ENCODE measurements around the gene NR4A2.
"Not testable (repeated sequence)": the region's sequence is repeated elsewhere in the genome, so short reads cannot be mapped to it uniquely, and the experiment has no call there.

The NR4A2 gene

GRCh38 chr2:156319811-156320485, 12.6 kb downstream of the NR4A2 start:
- Mint-ChIP-seq H3K36me3 (ENCODE audit: low read depth) (peaks cover 9% of the 10 kb centered on the region), H3K4me3 (peak overlapping the region; percentile 18), H3K27me3 (ENCODE audit: low read depth) (peaks cover 91% of the 10 kb centered on the region), H3K9me3 (no peaks in the 10 kb centered on the region), H3K4me1 (ENCODE audit: low read depth) (peaks cover 22% of the 10 kb centered on the region), H3K27ac (no peak overlapping the region)

- H3K9me3 Mint-ChIP-seq, result no peaks in the 10 kb centered on the region
- H3K4me3 Mint-ChIP-seq, result no peak overlapping the region
- no peak overlapping the region for H3K27ac Mint-ChIP-seq
- peaks cover 1% of the 10 kb centered on the region for H3K36me3 Mint-ChIP-seq (ENCODE audit: low read depth)
- H3K27me3 Mint-ChIP-seq (ENCODE audit: low read depth), result peaks cover 92% of the 10 kb centered on the region
- H3K4me1 Mint-ChIP-seq (ENCODE audit: low read depth), result peaks cover 15% of the 10 kb centered on the region
Measured at GRCh38 chr2:156317631-156318030, 14.9 kb downstream of the NR4A2 start.

GRCh38 chr2:156311976-156312375, 20.5 kb downstream of the NR4A2 start:
- no peaks in the 10 kb centered on the region for H3K36me3 Mint-ChIP-seq (ENCODE audit: low read depth)
- no peaks in the 10 kb centered on the region for H3K9me3 Mint-ChIP-seq
- no peak overlapping the region for H3K4me3 Mint-ChIP-seq
- peaks cover 2% of the 10 kb centered on the region for H3K4me1 Mint-ChIP-seq (ENCODE audit: low read depth)
- no peak overlapping the region for H3K27ac Mint-ChIP-seq
- H3K27me3 Mint-ChIP-seq (ENCODE audit: low read depth), result peaks cover 66% of the 10 kb centered on the region

- H3K27me3 Mint-ChIP-seq (ENCODE audit: low read depth), result peaks cover 64% of the 10 kb centered on the region
- no peak overlapping the region for H3K27ac Mint-ChIP-seq
- no peaks in the 10 kb centered on the region for H3K36me3 Mint-ChIP-seq (ENCODE audit: low read depth)
- peaks cover 2% of the 10 kb centered on the region for H3K4me1 Mint-ChIP-seq (ENCODE audit: low read depth)
- no peaks in the 10 kb centered on the region for H3K9me3 Mint-ChIP-seq
- no peak overlapping the region for H3K4me3 Mint-ChIP-seq
Measured at GRCh38 chr2:156310773-156311172, 21.7 kb downstream of the NR4A2 start.

GRCh38 chr2:156309917-156310316, 22.6 kb downstream of the NR4A2 start:
- H3K9me3 Mint-ChIP-seq, result no peaks in the 10 kb centered on the region
- H3K36me3 Mint-ChIP-seq (ENCODE audit: low read depth), result no peaks in the 10 kb centered on the region
- no peak overlapping the region for H3K27ac Mint-ChIP-seq
- H3K4me3 Mint-ChIP-seq, result no peak overlapping the region
- H3K4me1 Mint-ChIP-seq (ENCODE audit: low read depth), result peaks cover 2% of the 10 kb centered on the region
- peaks cover 56% of the 10 kb centered on the region for H3K27me3 Mint-ChIP-seq (ENCODE audit: low read depth)

GRCh38 chr2:156309167-156309566, 23.4 kb downstream of the NR4A2 start:
- Mint-ChIP-seq H3K4me1 (ENCODE audit: low read depth) (peaks cover 2% of the 10 kb centered on the region), H3K9me3 (no peaks in the 10 kb centered on the region), H3K27me3 (ENCODE audit: low read depth) (peaks cover 51% of the 10 kb centered on the region), H3K4me3 (no peak overlapping the region), H3K27ac (no peak overlapping the region), H3K36me3 (ENCODE audit: low read depth) (no peaks in the 10 kb centered on the region)

GRCh38 chr2:156306821-156307220, 25.7 kb downstream of the NR4A2 start:
- peaks cover 36% of the 10 kb centered on the region for H3K27me3 Mint-ChIP-seq (ENCODE audit: low read depth)
- no peak overlapping the region for H3K27ac Mint-ChIP-seq
- no peaks in the 10 kb centered on the region for H3K9me3 Mint-ChIP-seq
- H3K4me3 Mint-ChIP-seq, result no peak overlapping the region
- H3K36me3 Mint-ChIP-seq (ENCODE audit: low read depth), result no peaks in the 10 kb centered on the region
- H3K4me1 Mint-ChIP-seq (ENCODE audit: low read depth), result peaks cover 2% of the 10 kb centered on the region

GRCh38 chr2:156305121-156305520, 27.4 kb downstream of the NR4A2 start:
- Mint-ChIP-seq H3K27me3 (ENCODE audit: low read depth) (peaks cover 27% of the 10 kb centered on the region), H3K4me1 (ENCODE audit: low read depth) (peaks cover 2% of the 10 kb centered on the region), H3K4me3 (no peak overlapping the region), H3K27ac (no peak overlapping the region), H3K36me3 (ENCODE audit: low read depth) (no peaks in the 10 kb centered on the region), H3K9me3 (no peaks in the 10 kb centered on the region)

- no peak overlapping the region for H3K27ac Mint-ChIP-seq
- no peaks in the 10 kb centered on the region for H3K36me3 Mint-ChIP-seq (ENCODE audit: low read depth)
- no peaks in the 10 kb centered on the region for H3K9me3 Mint-ChIP-seq
- H3K4me1 Mint-ChIP-seq (ENCODE audit: low read depth), result no peaks in the 10 kb centered on the region
- peaks cover 23% of the 10 kb centered on the region for H3K27me3 Mint-ChIP-seq (ENCODE audit: low read depth)
- H3K4me3 Mint-ChIP-seq, result no peak overlapping the region
Measured at GRCh38 chr2:156300337-156300736, 32.2 kb downstream of the NR4A2 start.

GRCh38 chr2:156294945-156295580, 37.5 kb downstream of the NR4A2 start:
- no peaks in the 10 kb centered on the region for H3K4me1 Mint-ChIP-seq (ENCODE audit: low read depth)
- H3K27me3 Mint-ChIP-seq (ENCODE audit: low read depth), result peaks cover 21% of the 10 kb centered on the region
- no peak overlapping the region for H3K27ac Mint-ChIP-seq
- no peaks in the 10 kb centered on the region for H3K36me3 Mint-ChIP-seq (ENCODE audit: low read depth)
- H3K9me3 Mint-ChIP-seq, result no peaks in the 10 kb centered on the region
- H3K4me3 Mint-ChIP-seq, result no peak overlapping the region

- not testable (repeated sequence) for H3K27ac Mint-ChIP-seq; H3K4me1 Mint-ChIP-seq (ENCODE audit: low read depth); H3K9me3 Mint-ChIP-seq; H3K36me3 Mint-ChIP-seq (ENCODE audit: low read depth); H3K4me3 Mint-ChIP-seq
- H3K27me3 Mint-ChIP-seq (ENCODE audit: low read depth), result peaks cover 21% of the 10 kb centered on the region
Measured at GRCh38 chr2:156293382-156293781, 39.1 kb downstream of the NR4A2 start.

- Mint-ChIP-seq H3K4me1 (ENCODE audit: low read depth) (no peaks in the 10 kb centered on the region), H3K27ac (no peak overlapping the region), H3K4me3 (no peak overlapping the region), H3K36me3 (ENCODE audit: low read depth) (no peaks in the 10 kb centered on the region), H3K9me3 (no peaks in the 10 kb centered on the region), H3K27me3 (ENCODE audit: low read depth) (peaks cover 34% of the 10 kb centered on the region)
Measured at GRCh38 chr2:156279446-156280150, 52.9 kb downstream of the NR4A2 start.
